ENCODE measurements around the gene FBXL16. TPM values are rescaled to one million over a fixed set of nuclear protein-coding genes. Genes with fewer than 3 reads are reported as not detected.

Gene FBXL16
- total and polyA plus RNA-seq, 2 of the 13 experiments (the other 11 are each of a cell fraction or from before 2014, with no cell fraction given): 0.22 to 2.0 TPM

DNA sequence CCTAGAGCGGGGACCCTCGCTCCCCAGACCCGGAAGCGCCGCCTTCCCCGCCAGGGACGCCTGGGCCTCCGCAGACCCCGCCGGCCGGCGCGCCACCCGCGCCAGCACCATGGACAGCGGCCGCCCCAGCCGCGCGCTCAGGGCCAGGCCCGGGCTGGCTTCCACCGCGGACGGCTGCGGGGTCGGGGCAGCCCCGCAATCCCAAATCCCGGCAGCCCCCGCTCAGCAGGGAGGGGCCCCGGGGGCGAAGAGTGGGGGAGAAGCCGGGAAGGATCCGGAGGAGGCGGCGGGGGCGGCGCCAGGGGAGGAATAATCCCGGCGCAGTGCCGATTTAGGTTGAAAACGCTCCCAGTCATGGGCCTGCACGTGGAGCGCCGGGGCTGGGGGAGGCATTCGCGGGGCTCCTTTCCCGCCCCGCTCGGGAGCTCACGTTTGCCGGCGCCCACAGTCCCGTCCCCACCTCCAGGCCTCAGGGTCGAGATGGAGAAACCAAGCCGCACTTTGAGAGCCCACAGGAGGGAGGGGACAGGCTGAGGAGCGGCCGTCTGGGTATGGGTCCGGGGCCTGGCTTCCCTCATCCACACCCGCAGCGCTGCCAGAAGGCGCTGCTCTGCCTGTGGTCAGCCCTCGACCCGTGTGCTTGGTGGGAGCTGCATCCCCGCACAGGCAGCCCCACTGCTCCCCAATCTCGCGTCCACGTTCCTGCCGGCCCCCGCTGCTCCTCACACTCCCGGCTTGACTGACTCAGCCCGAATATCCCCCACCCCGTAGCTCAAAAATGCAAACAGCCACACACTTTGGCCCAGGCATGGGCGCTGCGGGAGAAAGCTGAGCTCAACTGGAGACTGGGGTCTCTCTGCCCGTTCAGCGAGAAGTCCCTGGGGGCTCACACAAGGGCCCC lies 4.7 kb downstream of the FBXL16 start (continued):
- TF ChIP-seq ZNF318 (CRISPR knock-in tag; IDR thresholded peaks at IDR 0.05) (no peak), HMG20B (CRISPR knock-in tag; conservative IDR thresholded peaks at IDR 0.05) (no peak), RNF219 (CRISPR knock-in tag; IDR thresholded peaks at IDR 0.05) (no peak), ZNF652 (CRISPR knock-in tag; IDR thresholded peaks at IDR 0.05; ENCODE audit: borderline replicate concordance, low read depth) (no peak), LCORL (IDR thresholded peaks at IDR 0.05) (no peak), LCORL (CRISPR knock-in tag; IDR thresholded peaks at IDR 0.05) (no peak), SMAD3 (CRISPR knock-in tag; IDR thresholded peaks at IDR 0.05) (no peak), EED (CRISPR knock-in tag; IDR thresholded peaks at IDR 0.05) (no peak)
- TF ChIP-seq, protein P1, sequence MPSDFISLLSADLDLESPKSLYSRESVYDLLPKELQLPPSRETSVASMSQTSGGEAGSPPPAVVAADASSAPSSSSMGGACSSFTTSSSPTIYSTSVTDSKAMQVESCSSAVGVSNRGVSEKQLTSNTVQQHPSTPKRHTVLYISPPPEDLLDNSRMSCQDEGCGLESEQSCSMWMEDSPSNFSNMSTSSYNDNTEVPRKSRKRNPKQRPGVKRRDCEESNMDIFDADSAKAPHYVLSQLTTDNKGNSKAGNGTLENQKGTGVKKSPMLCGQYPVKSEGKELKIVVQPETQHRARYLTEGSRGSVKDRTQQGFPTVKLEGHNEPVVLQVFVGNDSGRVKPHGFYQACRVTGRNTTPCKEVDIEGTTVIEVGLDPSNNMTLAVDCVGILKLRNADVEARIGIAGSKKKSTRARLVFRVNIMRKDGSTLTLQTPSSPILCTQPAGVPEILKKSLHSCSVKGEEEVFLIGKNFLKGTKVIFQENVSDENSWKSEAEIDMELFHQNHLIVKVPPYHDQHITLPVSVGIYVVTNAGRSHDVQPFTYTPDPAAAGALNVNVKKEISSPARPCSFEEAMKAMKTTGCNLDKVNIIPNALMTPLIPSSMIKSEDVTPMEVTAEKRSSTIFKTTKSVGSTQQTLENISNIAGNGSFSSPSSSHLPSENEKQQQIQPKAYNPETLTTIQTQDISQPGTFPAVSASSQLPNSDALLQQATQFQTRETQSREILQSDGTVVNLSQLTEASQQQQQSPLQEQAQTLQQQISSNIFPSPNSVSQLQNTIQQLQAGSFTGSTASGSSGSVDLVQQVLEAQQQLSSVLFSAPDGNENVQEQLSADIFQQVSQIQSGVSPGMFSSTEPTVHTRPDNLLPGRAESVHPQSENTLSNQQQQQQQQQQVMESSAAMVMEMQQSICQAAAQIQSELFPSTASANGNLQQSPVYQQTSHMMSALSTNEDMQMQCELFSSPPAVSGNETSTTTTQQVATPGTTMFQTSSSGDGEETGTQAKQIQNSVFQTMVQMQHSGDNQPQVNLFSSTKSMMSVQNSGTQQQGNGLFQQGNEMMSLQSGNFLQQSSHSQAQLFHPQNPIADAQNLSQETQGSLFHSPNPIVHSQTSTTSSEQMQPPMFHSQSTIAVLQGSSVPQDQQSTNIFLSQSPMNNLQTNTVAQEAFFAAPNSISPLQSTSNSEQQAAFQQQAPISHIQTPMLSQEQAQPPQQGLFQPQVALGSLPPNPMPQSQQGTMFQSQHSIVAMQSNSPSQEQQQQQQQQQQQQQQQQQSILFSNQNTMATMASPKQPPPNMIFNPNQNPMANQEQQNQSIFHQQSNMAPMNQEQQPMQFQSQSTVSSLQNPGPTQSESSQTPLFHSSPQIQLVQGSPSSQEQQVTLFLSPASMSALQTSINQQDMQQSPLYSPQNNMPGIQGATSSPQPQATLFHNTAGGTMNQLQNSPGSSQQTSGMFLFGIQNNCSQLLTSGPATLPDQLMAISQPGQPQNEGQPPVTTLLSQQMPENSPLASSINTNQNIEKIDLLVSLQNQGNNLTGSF (CRISPR knock-in tag; IDR thresholded peaks at IDR 0.05): peak; percentile 93
